ENCODE data around the gene GALNT18. TPM values are rescaled to one million over a fixed set of nuclear protein-coding genes. Genes with fewer than 3 reads are reported as not detected.

Gene GALNT18
- polyA plus RNA-seq, 1 experiment: 4.1 TPM

- H3K36me3 ChIP-seq (ENCODE audit: control insufficient read depth, insufficient read depth, low read length): no peaks in the 10 kb centered on the region
- CTCF ChIA-PET: interaction anchor here (1.2 kb wide), 1 partner anchor 16 kb away, joined by 3 read pairs; no protein-coding TSS in a partner anchor
Observed at GRCh38 chr11:11416917-11417316, 204.9 kb downstream of the GALNT18 start.

GRCh38 chr11:11416502-11416901, 205.3 kb downstream of the GALNT18 start:
- TF ChIP-seq CTCF (IDR thresholded peaks at IDR 0.05; ENCODE audit: insufficient read depth, low read depth, low read length): no peak
- ChIA-PET CTCF (interaction anchor here (1.2 kb wide), 1 partner anchor 16 kb away, joined by 3 read pairs; no protein-coding TSS in a partner anchor), POLR2A (no interaction called here)
- peaks cover 2% of the 10 kb centered on the region for H3K27me3 ChIP-seq (ENCODE audit: control insufficient read depth, insufficient read depth, low read length)
- no peak overlapping the region for H3K4me3 ChIP-seq (ENCODE audit: low read depth, low read length)
- DNase-seq (ENCODE audit: low read depth): no peak
- H3K36me3 ChIP-seq (ENCODE audit: control insufficient read depth, insufficient read depth, low read length): no peaks in the 10 kb centered on the region

More at GRCh38 chr11:11416917-11417316, 204.9 kb downstream of the GALNT18 start:
- H3K27me3 ChIP-seq (ENCODE audit: control insufficient read depth, insufficient read depth, low read length): peaks cover under 1% of the 10 kb centered on the region
- H3K4me3 ChIP-seq (ENCODE audit: low read depth, low read length): no peak overlapping the region
- DNase-seq (ENCODE audit: low read depth): no peak
- POLR2A ChIA-PET: no interaction called here
- no peak for TF ChIP-seq CTCF (IDR thresholded peaks at IDR 0.05; ENCODE audit: insufficient read depth, low read depth, low read length)

GRCh38 chr11:11415901-11416300, 205.9 kb downstream of the GALNT18 start:
- POLR2A ChIA-PET: no interaction called here
- no peak for TF ChIP-seq CTCF (IDR thresholded peaks at IDR 0.05; ENCODE audit: insufficient read depth, low read depth, low read length)
- H3K27me3 ChIP-seq (ENCODE audit: control insufficient read depth, insufficient read depth, low read length): peaks cover 2% of the 10 kb centered on the region
- CTCF ChIA-PET: interaction anchor here (1.2 kb wide), 1 partner anchor 15 kb away, joined by 3 read pairs; no protein-coding TSS in a partner anchor
- no peaks in the 10 kb centered on the region for H3K36me3 ChIP-seq (ENCODE audit: control insufficient read depth, insufficient read depth, low read length)
- H3K4me3 ChIP-seq (ENCODE audit: low read depth, low read length): no peak overlapping the region
- no peak for DNase-seq (ENCODE audit: low read depth)

GRCh38 chr11:11414996-11415395, 206.8 kb downstream of the GALNT18 start:
- no peak for DNase-seq (ENCODE audit: low read depth)
- ChIA-PET CTCF (no interaction called here), POLR2A (no interaction called here)
- Histone ChIP-seq H3K27me3 (ENCODE audit: control insufficient read depth, insufficient read depth, low read length) (peaks cover 2% of the 10 kb centered on the region), H3K36me3 (ENCODE audit: control insufficient read depth, insufficient read depth, low read length) (no peaks in the 10 kb centered on the region), H3K4me3 (ENCODE audit: low read depth, low read length) (no peak overlapping the region)
- TF ChIP-seq CTCF (IDR thresholded peaks at IDR 0.05; ENCODE audit: insufficient read depth, low read depth, low read length): no peak

GRCh38 chr11:11413776-11414175, 208.0 kb downstream of the GALNT18 start:
- H3K4me3 ChIP-seq (ENCODE audit: low read depth, low read length): no peak overlapping the region
- ChIA-PET POLR2A (no interaction called here), CTCF (no interaction called here)

More at GRCh38 chr11:11413776-11414175, 208.0 kb downstream of the GALNT18 start:
- no peak for TF ChIP-seq CTCF (IDR thresholded peaks at IDR 0.05; ENCODE audit: insufficient read depth, low read depth, low read length)
- Histone ChIP-seq H3K27me3 (ENCODE audit: control insufficient read depth, insufficient read depth, low read length) (peaks cover 2% of the 10 kb centered on the region), H3K36me3 (ENCODE audit: control insufficient read depth, insufficient read depth, low read length) (no peaks in the 10 kb centered on the region)
- no peak for DNase-seq (ENCODE audit: low read depth)
